Astrocyte of the cerebellum (primary cell): Measurements from ENCODE around the gene SFMBT1.

Experiments used
- DNase-seq: peaks from one replicate; pipeline ENCODE4 v3.0.0-alpha.2; 2011; ENCODE audit warnings: low read depth
- H3K4me3 ChIP-seq: 2 replicates; pipeline ENCODE4 v1.5.1; 2011; ENCODE audit warnings: mild to moderate bottlenecking, low read depth, low read length, moderate library complexity
- in situ Hi-C: cut with HindIII; loops from 2 replicates; pipeline ENCODE4 v1.10.0; 2017; ENCODE audit warnings: low sequenced_read_pairs
- TF ChIP-seq, protein P1 (sequence below): IDR thresholded peaks from 2 replicates; pipeline ENCODE4 v1.5.1; 2012; ENCODE audit warnings: low read length, low read depth, moderate library complexity, mild to moderate bottlenecking; ENCODE audit errors: missing control alignments

Gene SFMBT1

DNA sequence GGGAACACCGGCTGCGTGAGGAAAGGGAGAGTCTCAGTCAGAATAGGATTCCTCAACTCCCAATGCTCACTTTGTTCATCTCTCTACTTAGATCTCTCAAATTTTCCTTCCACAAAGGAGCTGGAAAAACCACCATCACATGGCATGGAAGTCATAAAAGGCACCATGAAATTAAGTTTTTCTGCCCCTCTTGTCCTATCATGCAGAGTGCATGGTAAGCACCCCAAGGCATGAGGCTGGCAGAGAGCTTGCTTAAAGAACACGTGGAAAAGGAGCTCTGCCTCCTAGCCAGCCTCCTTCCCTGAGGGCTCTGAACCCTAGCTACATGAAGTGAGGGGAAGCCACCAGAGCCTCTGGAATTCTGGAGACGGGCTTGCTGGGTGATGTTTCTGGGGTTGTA lies 166.3 kb downstream of the SFMBT1 start:
- H3K4me3 ChIP-seq, result no peak overlapping the region
- in situ Hi-C loops, result no loop called here
- DNase-seq, result no peak
- TF ChIP-seq, protein P1, sequence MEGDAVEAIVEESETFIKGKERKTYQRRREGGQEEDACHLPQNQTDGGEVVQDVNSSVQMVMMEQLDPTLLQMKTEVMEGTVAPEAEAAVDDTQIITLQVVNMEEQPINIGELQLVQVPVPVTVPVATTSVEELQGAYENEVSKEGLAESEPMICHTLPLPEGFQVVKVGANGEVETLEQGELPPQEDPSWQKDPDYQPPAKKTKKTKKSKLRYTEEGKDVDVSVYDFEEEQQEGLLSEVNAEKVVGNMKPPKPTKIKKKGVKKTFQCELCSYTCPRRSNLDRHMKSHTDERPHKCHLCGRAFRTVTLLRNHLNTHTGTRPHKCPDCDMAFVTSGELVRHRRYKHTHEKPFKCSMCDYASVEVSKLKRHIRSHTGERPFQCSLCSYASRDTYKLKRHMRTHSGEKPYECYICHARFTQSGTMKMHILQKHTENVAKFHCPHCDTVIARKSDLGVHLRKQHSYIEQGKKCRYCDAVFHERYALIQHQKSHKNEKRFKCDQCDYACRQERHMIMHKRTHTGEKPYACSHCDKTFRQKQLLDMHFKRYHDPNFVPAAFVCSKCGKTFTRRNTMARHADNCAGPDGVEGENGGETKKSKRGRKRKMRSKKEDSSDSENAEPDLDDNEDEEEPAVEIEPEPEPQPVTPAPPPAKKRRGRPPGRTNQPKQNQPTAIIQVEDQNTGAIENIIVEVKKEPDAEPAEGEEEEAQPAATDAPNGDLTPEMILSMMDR, result no peak

DNA sequence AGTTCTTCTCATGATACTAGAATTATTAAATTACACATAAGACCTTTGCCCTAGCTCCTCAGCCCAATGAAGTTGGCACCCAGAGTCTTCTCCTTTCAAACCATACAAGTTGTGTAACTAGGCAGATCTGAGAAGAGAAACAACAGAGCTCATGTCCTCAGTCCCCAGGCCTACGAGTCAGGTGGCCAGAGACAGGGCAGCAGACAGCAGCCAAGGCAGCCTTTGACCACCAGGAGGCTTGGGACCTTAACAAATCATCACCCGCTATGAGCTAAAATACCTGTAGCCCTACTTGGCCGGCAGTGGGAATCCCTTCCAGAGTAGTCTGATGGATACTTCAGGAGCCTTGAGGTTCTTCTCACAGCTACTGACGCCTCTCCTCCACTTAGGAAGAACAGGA lies 166.8 kb downstream of the SFMBT1 start:
- in situ Hi-C loops, result no loop called here
- DNase-seq, result no peak
- no peak overlapping the region for H3K4me3 ChIP-seq
- TF ChIP-seq, protein P1, result peak; percentile 15

DNA sequence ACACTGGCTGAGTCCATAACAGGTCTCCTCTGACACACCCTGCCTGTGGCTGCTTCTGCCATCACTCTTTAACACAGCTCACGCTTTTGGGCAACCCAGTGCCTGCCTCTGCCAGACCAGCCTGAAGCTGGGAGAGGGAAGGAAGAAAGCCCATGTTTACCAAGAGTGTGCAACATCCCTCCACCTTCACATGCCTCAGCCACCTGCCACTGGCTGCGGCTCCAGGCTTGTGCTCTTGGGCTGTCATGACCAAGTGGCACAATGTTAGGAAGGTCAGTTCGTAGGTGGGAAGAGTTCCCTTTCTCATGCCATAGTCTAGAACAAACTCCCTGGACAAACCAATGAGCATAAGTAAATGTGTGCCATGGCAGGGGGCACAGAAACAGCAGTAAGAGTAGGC lies 168.8 kb downstream of the SFMBT1 start:
- in situ Hi-C loops, result no loop called here
- no peak for DNase-seq
- H3K4me3 ChIP-seq, result no peak overlapping the region
- TF ChIP-seq, protein P1, result no peak

DNA sequence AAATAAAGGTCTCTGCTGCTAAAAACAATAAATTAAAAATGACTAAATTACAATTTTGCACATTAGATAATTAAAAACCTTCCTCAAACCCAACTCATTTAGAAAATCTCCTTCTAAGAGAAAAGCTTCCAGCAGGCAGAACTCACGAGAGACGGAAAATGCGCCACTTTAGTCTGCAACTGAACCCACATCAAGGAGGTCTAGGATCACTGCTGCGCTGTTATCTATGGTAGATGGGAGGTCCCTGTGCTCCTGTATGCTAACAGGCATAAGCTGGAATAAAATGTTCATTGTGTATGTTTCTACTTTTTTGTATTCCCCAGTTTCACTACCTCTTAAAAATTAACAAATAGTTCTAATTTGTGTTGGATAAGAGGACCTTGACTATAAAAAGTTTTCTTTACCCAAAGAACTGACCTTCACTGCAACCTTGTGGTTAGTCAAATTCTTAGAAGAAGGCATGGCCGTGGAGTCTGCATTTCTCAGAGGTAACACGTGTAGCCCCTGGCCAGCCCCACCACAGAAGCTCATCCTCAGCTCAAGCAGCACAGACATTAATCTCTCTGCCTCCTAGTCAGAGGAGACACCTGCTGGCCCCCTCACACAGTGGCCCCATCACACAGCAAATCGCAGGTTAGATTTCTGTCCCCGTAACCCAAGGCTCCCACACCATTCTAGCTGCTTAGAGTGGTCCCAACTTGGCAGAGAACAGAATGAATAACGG lies 170.8 kb downstream of the SFMBT1 start:
- H3K4me3 ChIP-seq, result no peak overlapping the region
- TF ChIP-seq, protein P1, result no peak

DNA sequence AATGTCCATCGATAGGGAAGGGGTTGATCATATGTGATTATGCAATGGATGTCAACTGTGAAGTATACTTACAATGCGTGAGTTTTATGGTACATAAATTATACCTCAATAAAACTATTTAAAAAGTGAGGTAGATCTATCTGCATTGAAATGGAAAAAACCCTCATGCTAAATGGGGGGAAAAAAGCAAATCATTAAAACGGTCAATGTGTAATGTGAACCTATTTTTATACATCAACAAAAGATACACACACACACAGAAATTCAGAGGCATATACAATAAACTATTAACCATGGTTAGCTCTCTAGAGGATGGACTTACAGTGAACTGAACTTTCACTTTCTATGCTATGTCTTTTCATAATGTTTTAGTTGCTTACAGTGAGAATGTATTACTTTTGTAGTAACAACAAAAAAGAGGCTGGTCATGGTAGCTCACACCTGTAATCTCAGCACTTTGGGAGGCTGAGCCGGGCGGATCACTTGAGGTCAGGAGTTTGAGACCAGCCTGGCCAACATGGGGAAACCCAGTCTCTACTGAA lies 171.6 kb downstream of the SFMBT1 start:
- DNase-seq, result no peak
- no peak overlapping the region for H3K4me3 ChIP-seq
- in situ Hi-C loops, result no loop called here
- TF ChIP-seq, protein P1, result no peak

More for the DNA sequence above, 170.8 kb downstream of the SFMBT1 start:
- DNase-seq, result no peak
- in situ Hi-C loops, result no loop called here

DNA sequence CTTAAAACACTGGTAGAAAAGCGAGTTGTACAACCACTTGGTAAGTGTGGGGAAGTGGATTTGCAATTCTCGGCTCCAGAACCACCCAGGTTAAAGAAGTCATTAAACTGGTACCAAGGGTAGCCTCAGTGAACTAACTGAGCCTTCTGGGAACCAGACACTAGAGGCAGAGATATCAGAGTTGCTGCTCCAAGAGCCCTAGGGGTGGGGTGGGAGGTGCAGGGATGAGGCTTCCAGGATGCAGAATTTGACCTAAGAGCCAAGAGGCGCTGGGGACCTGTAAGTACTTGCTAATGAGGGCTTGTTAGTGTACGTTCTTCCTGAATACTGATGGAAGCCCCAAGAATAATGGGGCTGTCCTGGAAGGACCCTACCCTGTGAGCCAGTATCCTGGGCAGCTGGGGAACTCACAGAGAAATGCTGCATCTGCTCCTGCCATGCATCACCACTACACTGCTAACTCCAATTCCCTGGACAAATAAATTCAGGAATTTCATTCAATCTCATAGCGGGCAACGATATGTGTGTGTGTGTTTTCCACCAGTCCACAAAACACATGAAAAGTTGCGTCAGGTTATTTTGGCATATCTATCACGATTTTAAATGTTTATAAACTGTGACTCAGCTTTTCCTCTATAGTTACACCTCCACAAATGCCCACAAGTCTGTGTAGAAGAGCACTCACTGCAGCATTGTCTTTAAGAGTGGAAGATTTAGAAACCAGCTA lies 172.3 kb downstream of the SFMBT1 start:
- peak; percentile 18 for DNase-seq
- TF ChIP-seq, protein P1, result no peak
- H3K4me3 ChIP-seq, result no peak overlapping the region
- in situ Hi-C loops, result no loop called here
